NCI-H1694 treated with DMSO at 0.1 percent for 48 hours (cell line): Measurements from ENCODE around the gene TAS2R50.

Experiments used
- DNase-seq: peaks from one replicate; lab custom pipeline; 2025; lab: John Stamatoyannopoulos, UW

The TAS2R50 gene

GRCh38 chr12:10952645-10953044 lies 34.1 kb downstream of the TAS2R50 start:
- DNase-seq = no peak

- no peak for DNase-seq
Measured at GRCh38 chr12:10943167-10943566, 43.5 kb downstream of the TAS2R50 start.

- DNase-seq = no peak
Measured at GRCh38 chr12:10941916-10942607, 44.6 kb downstream of the TAS2R50 start.

- DNase-seq = no peak
Measured at GRCh38 chr12:10941369-10941768, 45.3 kb downstream of the TAS2R50 start.

- DNase-seq = no peak
Measured at GRCh38 chr12:10940389-10940788, 46.3 kb downstream of the TAS2R50 start.

GRCh38 chr12:10939163-10939562 lies 47.5 kb downstream of the TAS2R50 start, which contains the start of gene TAS2R14:
TAS2R14 (minus strand) TSS chr12:10939263; CDS start chr12:10939207, 56 bp downstream.
- DNase-seq = no peak

GRCh38 chr12:10936506-10936905 lies 50.2 kb downstream of the TAS2R50 start:
- DNase-seq = no peak
